WTC11 (cell line): ENCODE measurements around the gene IFT122. TPM values are rescaled to one million over a fixed set of nuclear protein-coding genes. Genes with fewer than 3 reads are reported as not detected.

Experiments used
- ATAC-seq: fragments of 200-7000 bp; cut with Tn5 transposase; 2 replicates; pipeline ENCODE4 v1.10.0; 2021; ENCODE audit warnings: mild to moderate bottlenecking, moderate library complexity
- CTCF ChIA-PET: fragments of 300-600 bp; sonication (Branson Sonifier 250); formaldehyde crosslinking; loops from one replicate; lab custom pipeline; 2021; ENCODE audit warnings: antibody characterized with exemption; lab: Charles Lee
- POLR2A ChIA-PET: fragments of 350-600 bp; sonication (Branson Sonifier 250); formaldehyde crosslinking; loops from one replicate; lab custom pipeline; 2021; ENCODE audit warnings: antibody characterized with exemption; lab: Charles Lee
- DNase-seq: peaks from one replicate; pipeline ENCODE4 v3.0.0; 2021; ENCODE audit warnings: low spot score
- H3K27ac Mint-ChIP-seq: 2 replicates; pipeline ENCODE4 v1.8.0; 2021; ENCODE audit warnings: mixed read lengths
- H3K27me3 Mint-ChIP-seq: 2 replicates; pipeline ENCODE4 v1.8.0; 2021; ENCODE audit warnings: low read depth, mild to moderate bottlenecking, moderate library complexity, mixed read lengths
- H3K36me3 Mint-ChIP-seq: 2 replicates; pipeline ENCODE4 v1.8.0; 2021; ENCODE audit warnings: mixed read lengths
- H3K4me1 Mint-ChIP-seq: 2 replicates; pipeline ENCODE4 v1.8.0; 2022; ENCODE audit warnings: mixed read lengths
- H3K4me3 Mint-ChIP-seq: 2 replicates; pipeline ENCODE4 v1.8.0; 2021; ENCODE audit warnings: mild to moderate bottlenecking, moderate library complexity, mixed read lengths
- H3K9me3 Mint-ChIP-seq: 2 replicates; pipeline ENCODE4 v1.8.0; 2021; ENCODE audit warnings: mixed read lengths
- ELF4 ChIP-seq: sonication (generic); formaldehyde crosslinking; IDR thresholded peaks from 2 replicates; pipeline ENCODE4 v1.8.1; 2022; ENCODE audit warnings: low read depth, mild to moderate bottlenecking, moderate library complexity, missing genetic modification reagents
- EMX1 ChIP-seq: fragments of 250-450 bp; sonication (Bioruptor Pico); IDR thresholded peaks from 2 replicates; pipeline ENCODE4 v1.8.0; 2021; ENCODE audit warnings: mild to moderate bottlenecking
- ESRRA ChIP-seq: sonication (generic); formaldehyde crosslinking; IDR thresholded peaks from 2 replicates; pipeline ENCODE4 v1.8.1; 2022; ENCODE audit warnings: mild to moderate bottlenecking, missing genetic modification reagents, borderline replicate concordance
- FOXK1 ChIP-seq: sonication (generic); formaldehyde crosslinking; IDR thresholded peaks from 2 replicates; pipeline ENCODE4 v1.8.0; 2022; ENCODE audit warnings: mild to moderate bottlenecking, moderate library complexity, missing genetic modification reagents
- FOXP1 ChIP-seq: sonication (generic); formaldehyde crosslinking; IDR thresholded peaks from 2 replicates; pipeline ENCODE4 v1.8.0; 2022; ENCODE audit warnings: missing genetic modification reagents, mild to moderate bottlenecking, moderate library complexity, borderline replicate concordance
- GABPB1 ChIP-seq: sonication (generic); formaldehyde crosslinking; IDR thresholded peaks from 2 replicates; pipeline ENCODE4 v1.8.1; 2023; ENCODE audit warnings: mild to moderate bottlenecking, missing genetic modification reagents
- JUN ChIP-seq: sonication (generic); formaldehyde crosslinking; IDR thresholded peaks from 2 replicates; pipeline ENCODE4 v1.8.0; 2023; ENCODE audit warnings: mild to moderate bottlenecking, missing genetic modification reagents
- MYBL2 ChIP-seq: sonication (generic); formaldehyde crosslinking; IDR thresholded peaks from 2 replicates; pipeline ENCODE4 v1.8.1; 2023; ENCODE audit warnings: mild to moderate bottlenecking, moderate library complexity, missing genetic modification reagents
- NFATC4 ChIP-seq: fragments of 250-450 bp; sonication (Bioruptor Pico); IDR thresholded peaks from 2 replicates; pipeline ENCODE4 v1.9.0; 2021; ENCODE audit warnings: mild to moderate bottlenecking
- NR1H2 ChIP-seq: sonication (generic); formaldehyde crosslinking; IDR thresholded peaks from 2 replicates; pipeline ENCODE4 v1.9.0; 2021; ENCODE audit warnings: mild to moderate bottlenecking, moderate library complexity, missing genetic modification reagents
- SOX15 ChIP-seq: fragments of 250-450 bp; sonication (Bioruptor Pico); IDR thresholded peaks from 2 replicates; pipeline ENCODE4 v1.9.0; 2021; ENCODE audit warnings: mild to moderate bottlenecking
- TEAD4 ChIP-seq: sonication (generic); formaldehyde crosslinking; IDR thresholded peaks from 2 replicates; pipeline ENCODE4 v1.8.0; 2022; ENCODE audit warnings: mild to moderate bottlenecking, missing genetic modification reagents
- TP53 ChIP-seq: sonication (generic); formaldehyde crosslinking; IDR thresholded peaks from 2 replicates; pipeline ENCODE4 v1.8.1; 2023; ENCODE audit warnings: mild to moderate bottlenecking, missing genetic modification reagents
- ZNF416 ChIP-seq: fragments of 250-450 bp; sonication (Bioruptor Pico); IDR thresholded peaks from 2 replicates; pipeline ENCODE4 v1.9.0; 2021; ENCODE audit warnings: mild to moderate bottlenecking, inconsistent platforms
- total RNA-seq: library from RNA; stranded (reverse); gene quantifications from 3 replicates; pipeline ENCODE4 v1.2.3, GENCODE V29; 2021
- TF ChIP-seq, protein P1 (sequence below): sonication (generic); formaldehyde crosslinking; IDR thresholded peaks from 2 replicates; pipeline ENCODE4 v1.8.0; 2022; ENCODE audit warnings: mild to moderate bottlenecking, missing genetic modification reagents
- TF ChIP-seq, protein P2 (sequence below): sonication (generic); formaldehyde crosslinking; IDR thresholded peaks from 2 replicates; pipeline ENCODE4 v1.8.1; 2022; ENCODE audit warnings: low read depth, mild to moderate bottlenecking, moderate library complexity, missing genetic modification reagents, borderline replicate concordance
- TF ChIP-seq, protein P3 (sequence below): sonication (generic); formaldehyde crosslinking; IDR thresholded peaks from 2 replicates; pipeline ENCODE4 v1.8.1; 2023; ENCODE audit warnings: mild to moderate bottlenecking, missing genetic modification reagents, moderate library complexity
- TF ChIP-seq, protein P4 (sequence below): sonication (generic); formaldehyde crosslinking; IDR thresholded peaks from 2 replicates; pipeline ENCODE4 v1.8.0; 2023; ENCODE audit warnings: missing genetic modification reagents
- TF ChIP-seq, protein P5 (sequence below): sonication (generic); formaldehyde crosslinking; IDR thresholded peaks from 2 replicates; pipeline ENCODE4 v1.8.1; 2023; ENCODE audit warnings: mild to moderate bottlenecking, missing genetic modification reagents
- TF ChIP-seq, protein P6 (sequence below): sonication (generic); formaldehyde crosslinking; IDR thresholded peaks from 2 replicates; pipeline ENCODE4 v1.8.1; 2022; ENCODE audit warnings: mild to moderate bottlenecking, moderate library complexity, missing genetic modification reagents
- TF ChIP-seq, protein P7 (sequence below): fragments of 250-450 bp; sonication (Bioruptor Pico); IDR thresholded peaks from 2 replicates; pipeline ENCODE4 v2.1.2; 2022; ENCODE audit warnings: mild to moderate bottlenecking, moderate library complexity
- TF ChIP-seq, protein P8 (sequence below): sonication (generic); formaldehyde crosslinking; IDR thresholded peaks from 2 replicates; pipeline ENCODE4 v1.8.0; 2022; ENCODE audit warnings: mild to moderate bottlenecking, missing genetic modification reagents
- TF ChIP-seq, protein P9 (sequence below): sonication (generic); formaldehyde crosslinking; IDR thresholded peaks from 2 replicates; pipeline ENCODE4 v1.8.0; 2022; ENCODE audit warnings: mild to moderate bottlenecking, missing genetic modification reagents
- TF ChIP-seq, protein P10 (sequence below): sonication (generic); formaldehyde crosslinking; IDR thresholded peaks from 2 replicates; pipeline ENCODE4 v1.8.1; 2023; ENCODE audit warnings: mild to moderate bottlenecking, missing genetic modification reagents, moderate library complexity
- TF ChIP-seq, protein P11 (sequence below): fragments of 200-600 bp; IDR thresholded peaks from 2 replicates; pipeline ENCODE4 v1.8.0; 2022; ENCODE audit warnings: antibody characterized with exemption

IFT122 gene
- total RNA-seq, 1 experiment from 2014 or later = 22.8 TPM

DNA sequence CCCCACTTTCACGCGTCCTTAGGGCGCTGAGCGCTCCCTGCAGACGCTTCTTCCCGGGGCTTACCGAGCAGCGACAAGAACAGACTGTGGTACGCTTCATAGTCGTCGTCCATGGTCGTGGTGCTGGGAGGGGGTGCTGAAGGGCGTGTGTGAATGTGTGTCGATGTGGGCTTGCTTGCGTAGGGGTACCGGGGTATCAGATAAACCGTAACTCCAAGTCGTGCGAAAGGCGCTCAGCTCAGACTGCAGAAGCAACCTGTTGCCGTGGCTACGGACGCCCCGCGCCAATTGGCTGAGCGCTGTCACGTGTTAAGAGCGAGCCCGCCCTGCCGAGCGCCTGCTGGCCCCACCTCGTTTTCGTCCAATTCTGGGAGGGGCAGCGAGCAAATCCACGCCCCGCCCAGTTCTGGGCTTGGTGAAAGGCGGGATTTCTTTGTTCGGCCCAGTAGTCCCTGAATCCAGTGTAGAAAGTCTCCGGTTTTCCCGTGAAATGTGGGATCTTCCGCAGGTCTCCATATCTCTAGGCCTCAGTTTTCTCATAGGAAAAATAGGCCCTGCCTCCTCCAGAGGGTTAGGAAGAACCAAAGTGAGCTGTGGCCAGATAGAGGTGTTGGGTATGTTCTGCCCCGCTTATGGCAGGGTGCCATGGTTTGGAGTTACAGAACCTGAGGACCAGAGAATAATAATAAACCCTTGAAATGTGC lies 11.5 kb upstream of the IFT122 start, which contains the start of gene EFCAB12:
TSS of gene EFCAB12 (minus strand) at position 261 of the 704 bp plus-strand sequence. CDS start at position 113, 148 bp downstream.
- Mint-ChIP-seq H3K36me3 (peaks cover 24% of the 10 kb centered on the region), H3K27me3 (peaks cover 18% of the 10 kb centered on the region), H3K9me3 (no peaks in the 10 kb centered on the region), H3K4me1 (peaks cover 47% of the 10 kb centered on the region), H3K4me3 (peak within 1 kb of the TSS; percentile 78), H3K27ac (peak within 1 kb of the TSS; percentile 91)
- POLR2A ChIA-PET = interaction anchor here (0.5 to 0.9 kb wide), 2 partner anchors 10 kb away, joined by 3 read pairs; no protein-coding TSS in a partner anchor
- ATAC-seq (peak; percentile 86), DNase-seq (peak; percentile 97)
- CTCF ChIA-PET = interaction anchor here (1.1 to 2.4 kb wide), 6 partner anchors 10 to 100 kb away, joined by 3 to 18 read pairs (median 5); no protein-coding TSS in a partner anchor
- TF ChIP-seq, protein P1, sequence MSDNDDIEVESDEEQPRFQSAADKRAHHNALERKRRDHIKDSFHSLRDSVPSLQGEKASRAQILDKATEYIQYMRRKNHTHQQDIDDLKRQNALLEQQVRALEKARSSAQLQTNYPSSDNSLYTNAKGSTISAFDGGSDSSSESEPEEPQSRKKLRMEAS (CRISPR knock-in tag) = peak; percentile 45; the same call in 1 of the 2 replicates
- TF ChIP-seq ZNF416 (CRISPR knock-in tag) = 0 out of 2 replicates have a peak, but pooled peaks have one; percentile 79
- no peak for TF ChIP-seq MYBL2 (CRISPR knock-in tag)
- TF ChIP-seq, protein P2, sequence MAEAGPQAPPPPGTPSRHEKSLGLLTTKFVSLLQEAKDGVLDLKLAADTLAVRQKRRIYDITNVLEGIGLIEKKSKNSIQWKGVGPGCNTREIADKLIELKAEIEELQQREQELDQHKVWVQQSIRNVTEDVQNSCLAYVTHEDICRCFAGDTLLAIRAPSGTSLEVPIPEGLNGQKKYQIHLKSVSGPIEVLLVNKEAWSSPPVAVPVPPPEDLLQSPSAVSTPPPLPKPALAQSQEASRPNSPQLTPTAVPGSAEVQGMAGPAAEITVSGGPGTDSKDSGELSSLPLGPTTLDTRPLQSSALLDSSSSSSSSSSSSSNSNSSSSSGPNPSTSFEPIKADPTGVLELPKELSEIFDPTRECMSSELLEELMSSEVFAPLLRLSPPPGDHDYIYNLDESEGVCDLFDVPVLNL (CRISPR knock-in tag) = no peak
- TF ChIP-seq JUN (CRISPR knock-in tag) = no peak
- TF ChIP-seq TEAD4 (CRISPR knock-in tag) = no peak
- TF ChIP-seq, protein P3, sequence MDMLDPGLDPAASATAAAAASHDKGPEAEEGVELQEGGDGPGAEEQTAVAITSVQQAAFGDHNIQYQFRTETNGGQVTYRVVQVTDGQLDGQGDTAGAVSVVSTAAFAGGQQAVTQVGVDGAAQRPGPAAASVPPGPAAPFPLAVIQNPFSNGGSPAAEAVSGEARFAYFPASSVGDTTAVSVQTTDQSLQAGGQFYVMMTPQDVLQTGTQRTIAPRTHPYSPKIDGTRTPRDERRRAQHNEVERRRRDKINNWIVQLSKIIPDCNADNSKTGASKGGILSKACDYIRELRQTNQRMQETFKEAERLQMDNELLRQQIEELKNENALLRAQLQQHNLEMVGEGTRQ (CRISPR knock-in tag) = peak; percentile 96
- TF ChIP-seq, protein P4, sequence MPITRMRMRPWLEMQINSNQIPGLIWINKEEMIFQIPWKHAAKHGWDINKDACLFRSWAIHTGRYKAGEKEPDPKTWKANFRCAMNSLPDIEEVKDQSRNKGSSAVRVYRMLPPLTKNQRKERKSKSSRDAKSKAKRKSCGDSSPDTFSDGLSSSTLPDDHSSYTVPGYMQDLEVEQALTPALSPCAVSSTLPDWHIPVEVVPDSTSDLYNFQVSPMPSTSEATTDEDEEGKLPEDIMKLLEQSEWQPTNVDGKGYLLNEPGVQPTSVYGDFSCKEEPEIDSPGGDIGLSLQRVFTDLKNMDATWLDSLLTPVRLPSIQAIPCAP (CRISPR knock-in tag) = no peak
- no peak for TF ChIP-seq ELF4
- TF ChIP-seq NFATC4 = peak; percentile 77; the same call in 1 of the 2 replicates
- TF ChIP-seq, protein P5, sequence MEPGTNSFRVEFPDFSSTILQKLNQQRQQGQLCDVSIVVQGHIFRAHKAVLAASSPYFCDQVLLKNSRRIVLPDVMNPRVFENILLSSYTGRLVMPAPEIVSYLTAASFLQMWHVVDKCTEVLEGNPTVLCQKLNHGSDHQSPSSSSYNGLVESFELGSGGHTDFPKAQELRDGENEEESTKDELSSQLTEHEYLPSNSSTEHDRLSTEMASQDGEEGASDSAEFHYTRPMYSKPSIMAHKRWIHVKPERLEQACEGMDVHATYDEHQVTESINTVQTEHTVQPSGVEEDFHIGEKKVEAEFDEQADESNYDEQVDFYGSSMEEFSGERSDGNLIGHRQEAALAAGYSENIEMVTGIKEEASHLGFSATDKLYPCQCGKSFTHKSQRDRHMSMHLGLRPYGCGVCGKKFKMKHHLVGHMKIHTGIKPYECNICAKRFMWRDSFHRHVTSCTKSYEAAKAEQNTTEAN (CRISPR knock-in tag) = no peak
- TF ChIP-seq, protein P6, sequence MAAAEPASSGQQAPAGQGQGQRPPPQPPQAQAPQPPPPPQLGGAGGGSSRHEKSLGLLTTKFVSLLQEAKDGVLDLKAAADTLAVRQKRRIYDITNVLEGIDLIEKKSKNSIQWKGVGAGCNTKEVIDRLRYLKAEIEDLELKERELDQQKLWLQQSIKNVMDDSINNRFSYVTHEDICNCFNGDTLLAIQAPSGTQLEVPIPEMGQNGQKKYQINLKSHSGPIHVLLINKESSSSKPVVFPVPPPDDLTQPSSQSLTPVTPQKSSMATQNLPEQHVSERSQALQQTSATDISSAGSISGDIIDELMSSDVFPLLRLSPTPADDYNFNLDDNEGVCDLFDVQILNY = 0 out of 2 replicates have a peak, but pooled peaks have one; percentile 56
- no peak for TF ChIP-seq TP53 (CRISPR knock-in tag)
- no peak for TF ChIP-seq ESRRA (CRISPR knock-in tag)
- peak; percentile 41; the same call in 1 of the 2 replicates for TF ChIP-seq FOXP1 (CRISPR knock-in tag)
- no peak for TF ChIP-seq NR1H2 (CRISPR knock-in tag)
- TF ChIP-seq, protein P7, sequence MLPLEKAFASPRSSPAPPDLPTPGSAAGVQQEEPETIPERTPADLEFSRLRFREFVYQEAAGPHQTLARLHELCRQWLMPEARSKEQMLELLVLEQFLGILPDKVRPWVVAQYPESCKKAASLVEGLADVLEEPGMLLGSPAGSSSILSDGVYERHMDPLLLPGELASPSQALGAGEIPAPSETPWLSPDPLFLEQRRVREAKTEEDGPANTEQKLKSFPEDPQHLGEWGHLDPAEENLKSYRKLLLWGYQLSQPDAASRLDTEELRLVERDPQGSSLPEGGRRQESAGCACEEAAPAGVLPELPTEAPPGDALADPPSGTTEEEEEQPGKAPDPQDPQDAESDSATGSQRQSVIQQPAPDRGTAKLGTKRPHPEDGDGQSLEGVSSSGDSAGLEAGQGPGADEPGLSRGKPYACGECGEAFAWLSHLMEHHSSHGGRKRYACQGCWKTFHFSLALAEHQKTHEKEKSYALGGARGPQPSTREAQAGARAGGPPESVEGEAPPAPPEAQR (CRISPR knock-in tag) = no peak
- TF ChIP-seq, protein P8, sequence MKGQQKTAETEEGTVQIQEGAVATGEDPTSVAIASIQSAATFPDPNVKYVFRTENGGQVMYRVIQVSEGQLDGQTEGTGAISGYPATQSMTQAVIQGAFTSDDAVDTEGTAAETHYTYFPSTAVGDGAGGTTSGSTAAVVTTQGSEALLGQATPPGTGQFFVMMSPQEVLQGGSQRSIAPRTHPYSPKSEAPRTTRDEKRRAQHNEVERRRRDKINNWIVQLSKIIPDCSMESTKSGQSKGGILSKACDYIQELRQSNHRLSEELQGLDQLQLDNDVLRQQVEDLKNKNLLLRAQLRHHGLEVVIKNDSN (CRISPR knock-in tag) = peak; percentile 95
- TF ChIP-seq FOXK1 (CRISPR knock-in tag) = no peak
- TF ChIP-seq GABPB1 (CRISPR knock-in tag) = no peak
- TF ChIP-seq, protein P9, sequence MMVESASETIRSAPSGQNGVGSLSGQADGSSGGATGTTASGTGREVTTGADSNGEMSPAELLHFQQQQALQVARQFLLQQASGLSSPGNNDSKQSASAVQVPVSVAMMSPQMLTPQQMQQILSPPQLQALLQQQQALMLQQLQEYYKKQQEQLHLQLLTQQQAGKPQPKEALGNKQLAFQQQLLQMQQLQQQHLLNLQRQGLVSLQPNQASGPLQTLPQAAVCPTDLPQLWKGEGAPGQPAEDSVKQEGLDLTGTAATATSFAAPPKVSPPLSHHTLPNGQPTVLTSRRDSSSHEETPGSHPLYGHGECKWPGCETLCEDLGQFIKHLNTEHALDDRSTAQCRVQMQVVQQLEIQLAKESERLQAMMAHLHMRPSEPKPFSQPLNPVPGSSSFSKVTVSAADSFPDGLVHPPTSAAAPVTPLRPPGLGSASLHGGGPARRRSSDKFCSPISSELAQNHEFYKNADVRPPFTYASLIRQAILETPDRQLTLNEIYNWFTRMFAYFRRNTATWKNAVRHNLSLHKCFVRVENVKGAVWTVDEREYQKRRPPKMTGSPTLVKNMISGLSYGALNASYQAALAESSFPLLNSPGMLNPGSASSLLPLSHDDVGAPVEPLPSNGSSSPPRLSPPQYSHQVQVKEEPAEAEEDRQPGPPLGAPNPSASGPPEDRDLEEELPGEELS (CRISPR knock-in tag) = no peak
- TF ChIP-seq, protein P10, sequence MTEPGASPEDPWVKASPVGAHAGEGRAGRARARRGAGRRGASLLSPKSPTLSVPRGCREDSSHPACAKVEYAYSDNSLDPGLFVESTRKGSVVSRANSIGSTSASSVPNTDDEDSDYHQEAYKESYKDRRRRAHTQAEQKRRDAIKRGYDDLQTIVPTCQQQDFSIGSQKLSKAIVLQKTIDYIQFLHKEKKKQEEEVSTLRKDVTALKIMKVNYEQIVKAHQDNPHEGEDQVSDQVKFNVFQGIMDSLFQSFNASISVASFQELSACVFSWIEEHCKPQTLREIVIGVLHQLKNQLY (CRISPR knock-in tag) = no peak
- TF ChIP-seq EMX1 (CRISPR knock-in tag) = no peak
- TF ChIP-seq SOX15 (CRISPR knock-in tag) = no peak
- TF ChIP-seq, protein P11, sequence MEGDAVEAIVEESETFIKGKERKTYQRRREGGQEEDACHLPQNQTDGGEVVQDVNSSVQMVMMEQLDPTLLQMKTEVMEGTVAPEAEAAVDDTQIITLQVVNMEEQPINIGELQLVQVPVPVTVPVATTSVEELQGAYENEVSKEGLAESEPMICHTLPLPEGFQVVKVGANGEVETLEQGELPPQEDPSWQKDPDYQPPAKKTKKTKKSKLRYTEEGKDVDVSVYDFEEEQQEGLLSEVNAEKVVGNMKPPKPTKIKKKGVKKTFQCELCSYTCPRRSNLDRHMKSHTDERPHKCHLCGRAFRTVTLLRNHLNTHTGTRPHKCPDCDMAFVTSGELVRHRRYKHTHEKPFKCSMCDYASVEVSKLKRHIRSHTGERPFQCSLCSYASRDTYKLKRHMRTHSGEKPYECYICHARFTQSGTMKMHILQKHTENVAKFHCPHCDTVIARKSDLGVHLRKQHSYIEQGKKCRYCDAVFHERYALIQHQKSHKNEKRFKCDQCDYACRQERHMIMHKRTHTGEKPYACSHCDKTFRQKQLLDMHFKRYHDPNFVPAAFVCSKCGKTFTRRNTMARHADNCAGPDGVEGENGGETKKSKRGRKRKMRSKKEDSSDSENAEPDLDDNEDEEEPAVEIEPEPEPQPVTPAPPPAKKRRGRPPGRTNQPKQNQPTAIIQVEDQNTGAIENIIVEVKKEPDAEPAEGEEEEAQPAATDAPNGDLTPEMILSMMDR = no peak
